Endodermal cell (in vitro differentiated cells): Measurements from ENCODE around the gene SPOCK1. TPM values are rescaled to one million over a fixed set of nuclear protein-coding genes. Genes with fewer than 3 reads are reported as not detected.
"Not testable (repeated sequence)": the region's sequence is repeated elsewhere in the genome, so short reads cannot be mapped to it uniquely, and the experiment has no call there.

Experiments
- DNase-seq: peaks from one replicate; pipeline ENCODE4 v3.0.0-alpha.2; 2017
- H3K27ac ChIP-seq: 2 replicates; pipeline ENCODE4 v1.5.1; 2013; ENCODE audit warnings: mild to moderate bottlenecking, low read depth, low read length, moderate library complexity
- H3K27me3 ChIP-seq: 2 replicates; pipeline ENCODE4 v1.6.1; 2013; ENCODE audit warnings: mild to moderate bottlenecking, low read length, moderate library complexity; ENCODE audit not compliant: insufficient read depth, control insufficient read depth, poor library complexity, severe bottlenecking
- H3K36me3 ChIP-seq: 2 replicates; pipeline ENCODE4 v1.7.0; 2013; ENCODE audit warnings: mild to moderate bottlenecking, low read length, moderate library complexity; ENCODE audit not compliant: control insufficient read depth, insufficient read depth
- H3K4me1 ChIP-seq: one replicate; pipeline ENCODE4 v1.7.0; 2013; ENCODE audit warnings: low read length; ENCODE audit not compliant: control insufficient read depth, insufficient read depth
- H3K4me3 ChIP-seq: 2 replicates; pipeline ENCODE4 v1.5.1; 2013; ENCODE audit warnings: mild to moderate bottlenecking, low read length, moderate library complexity
- H3K9ac ChIP-seq: 2 replicates; pipeline ENCODE4 v1.6.1; 2013; ENCODE audit warnings: mild to moderate bottlenecking, low read length, moderate library complexity; ENCODE audit not compliant: poor library complexity, severe bottlenecking; ENCODE audit errors: extremely low read depth
- H3K9me3 ChIP-seq: 2 replicates; pipeline ENCODE4 v1.6.1; 2013; ENCODE audit warnings: mild to moderate bottlenecking, low read length, moderate library complexity; ENCODE audit not compliant: control insufficient read depth
- H3K27ac Mint-ChIP-seq: 2 replicates; pipeline ENCODE4 v1.8.0; 2020; ENCODE audit warnings: mixed read lengths
- H3K27me3 Mint-ChIP-seq: 2 replicates; pipeline ENCODE4 v1.8.0; 2021; ENCODE audit warnings: mild to moderate bottlenecking, mixed read lengths; ENCODE audit not compliant: insufficient read depth
- H3K36me3 Mint-ChIP-seq: 2 replicates; pipeline ENCODE4 v1.8.0; 2020; ENCODE audit warnings: low read depth, mixed read lengths
- H3K4me1 Mint-ChIP-seq: 2 replicates; pipeline ENCODE4 v1.8.0; 2020; ENCODE audit warnings: mixed read lengths
- H3K4me3 Mint-ChIP-seq: 2 replicates; pipeline ENCODE4 v1.8.0; 2020; ENCODE audit warnings: mild to moderate bottlenecking, moderate library complexity, mixed read lengths
- H3K9me3 Mint-ChIP-seq: 2 replicates; pipeline ENCODE4 v1.8.0; 2020; ENCODE audit warnings: mild to moderate bottlenecking, mixed read lengths
- CTCF ChIP-seq: fragments of 200-600 bp; sonication (generic); conservative IDR thresholded peaks from 2 replicates; pipeline ENCODE4 v1.5.0; 2021; ENCODE audit warnings: antibody characterized with exemption, mild to moderate bottlenecking
- WGBS, 2 experiments: methylation state at CpG; one replicate each; pipeline versions ENCODE4 v1.1.5 to v1.1.7; 2013; ENCODE audit warnings: missing lambda C conversion rate in 2 of 2, mixed read lengths in 1 of 2; ENCODE audit not compliant: insufficient coverage in 1 of 2, insufficient read length in 1 of 2; 5-methylcytosine and 5-hydroxymethylcytosine counted together
- long read RNA-seq, 4 experiments: library from polyadenylated mRNA in 2 of 4; library from RNA in 1 of 4; library from capped mRNA in 1 of 4; stranded (forward) in 3 of 4; unstranded in 1 of 4; transcript quantifications; one replicate each; pipeline ENCODE4 v2.0.0, GENCODE V29; 2020 to 2021; ENCODE audit warnings: inconsistent platforms in 1 of 4
- polyA plus RNA-seq, 2 experiments: library from polyadenylated mRNA; stranded (reverse); fragments of 50-300 nt; gene quantifications; one replicate each; pipeline ENCODE4 v1.2.3, GENCODE V29; 2013
- total RNA-seq, 2 donors: library from RNA; stranded (reverse); fragmentation: NEBNext Ultra II Directional in 1 of 2; extraction: Animal tissue kit (Norgen Biotek cat#: 25700) in 1 of 2; gene quantifications; 2 replicates in 1 of 2; 3 replicates in 1 of 2; pipeline ENCODE4 v1.2.1, GENCODE V29; 2021

SPOCK1 gene
- 10 to 100 TPM; 25.8 to 39.8 TPM for total RNA-seq
- 15.1 TPM for polyA plus RNA-seq (2013, experiment 1 of 2)
- 15.4 TPM for polyA plus RNA-seq (2013, experiment 2 of 2)
- long read RNA-seq, experiment 1, full-length matches to known transcripts: 1 of 3 reads
- long read RNA-seq, experiment 1, partial matches to known transcripts: 0 of 3 reads
- long read RNA-seq, experiment 1, other reads (novel, unspliced or antisense): 2 of 3 reads
- long read RNA-seq, experiment 2, full-length matches to known transcripts: 49 of 113 reads
- long read RNA-seq, experiment 2, partial matches to known transcripts: 7 of 113 reads
- long read RNA-seq, experiment 2, other reads (novel, unspliced or antisense): 57 of 113 reads
- long read RNA-seq, experiment 3, partial matches to known transcripts: 0 of 12 reads
- long read RNA-seq, experiment 3, other reads (novel, unspliced or antisense): 12 of 12 reads
- long read RNA-seq, experiment 4, partial matches to known transcripts: 0 of 4 reads
- long read RNA-seq, experiment 4, other reads (novel, unspliced or antisense): 3 of 4 reads

GRCh38 chr5:137498736-137499505 lies at the start of gene SPOCK1:
SPOCK1 (minus strand) TSS chr5:137499326.
- Mint-ChIP-seq H3K4me1 (no peaks in the 10 kb centered on the region), H3K27ac (no peak within 1 kb of the TSS), H3K27me3 (peaks cover 30% of the 10 kb centered on the region), H3K9me3 (no peaks in the 10 kb centered on the region), H3K4me3 (peak within 1 kb of the TSS; percentile 56), H3K36me3 (no peaks in the 10 kb centered on the region)
- WGBS, 2 experiments: 1% methylated on average over 16 to 73 of the region's 78 CpGs
- H3K9ac ChIP-seq: peak within 1 kb of the TSS; percentile 11
- peaks cover 64% of the 10 kb centered on the region for H3K27me3 ChIP-seq
- peak; percentile 91 for DNase-seq
- peak; percentile 85 for TF ChIP-seq CTCF
- H3K9me3 ChIP-seq: no peaks in the 10 kb centered on the region
- H3K27ac ChIP-seq: no peak within 1 kb of the TSS
- H3K4me3 ChIP-seq: peak within 1 kb of the TSS; percentile 79
- H3K4me1 ChIP-seq: no peaks in the 10 kb centered on the region
- no peaks in the 10 kb centered on the region for H3K36me3 ChIP-seq

GRCh38 chr5:137545956-137546355 lies 46.8 kb upstream of the SPOCK1 start:
- H3K27me3 ChIP-seq: no peaks in the 10 kb centered on the region
- TF ChIP-seq CTCF: no peak
- Mint-ChIP-seq H3K4me3 (no peak overlapping the region), H3K9me3 (peaks cover 18% of the 10 kb centered on the region), H3K4me1 (no peaks in the 10 kb centered on the region), H3K36me3 (no peaks in the 10 kb centered on the region), H3K27ac (no peak overlapping the region), H3K27me3 (peaks cover 19% of the 10 kb centered on the region)
- H3K9ac ChIP-seq: no peak overlapping the region
- DNase-seq: no peak
- H3K9me3 ChIP-seq: no peaks in the 10 kb centered on the region
- no peaks in the 10 kb centered on the region for H3K4me1 ChIP-seq
- no peak overlapping the region for H3K4me3 ChIP-seq
- WGBS, 2 experiments: 67 to 92% methylated on average over 1 to 4 of the region's 4 CpGs
- no peaks in the 10 kb centered on the region for H3K36me3 ChIP-seq
- no peak overlapping the region for H3K27ac ChIP-seq

GRCh38 chr5:137535449-137535848 lies 36.3 kb upstream of the SPOCK1 start:
- not testable (repeated sequence) for H3K9ac ChIP-seq, H3K36me3 Mint-ChIP-seq, H3K36me3 ChIP-seq, H3K27ac Mint-ChIP-seq, H3K4me3 Mint-ChIP-seq, DNase-seq, H3K4me3 ChIP-seq, H3K27ac ChIP-seq, H3K27me3 ChIP-seq, H3K4me1 ChIP-seq, H3K4me1 Mint-ChIP-seq
- H3K27me3 Mint-ChIP-seq: peaks cover 14% of the 10 kb centered on the region
- peaks cover 15% of the 10 kb centered on the region for H3K9me3 ChIP-seq
- 78 to 90% methylated on average over 1 to 2 of the region's 2 CpGs for WGBS, 2 experiments
- H3K9me3 Mint-ChIP-seq: peaks cover 51% of the 10 kb centered on the region
